Lower leg skin (tissue), 3 donors: Measurements from ENCODE around the gene PACRG.

Experiments used
- POLR2A ChIP-seq, 2 donors: fragments of 450-650 bp; IDR thresholded peaks; one replicate each; pipeline ENCODE4 v1.6.1; 2016 to 2017; ENCODE audit warnings: antibody characterized with exemption in 2 of 2, mild to moderate bottlenecking in 1 of 2, moderate library complexity in 1 of 2
- TF ChIP-seq, protein P1 (sequence below), 3 donors: fragments of 450-650 bp; IDR thresholded peaks; one replicate each; pipeline ENCODE4 v1.5.1; 2016; ENCODE audit warnings: antibody characterized with exemption in 3 of 3, mild to moderate bottlenecking in 3 of 3, moderate library complexity in 2 of 3

- TF ChIP-seq, protein P1, sequence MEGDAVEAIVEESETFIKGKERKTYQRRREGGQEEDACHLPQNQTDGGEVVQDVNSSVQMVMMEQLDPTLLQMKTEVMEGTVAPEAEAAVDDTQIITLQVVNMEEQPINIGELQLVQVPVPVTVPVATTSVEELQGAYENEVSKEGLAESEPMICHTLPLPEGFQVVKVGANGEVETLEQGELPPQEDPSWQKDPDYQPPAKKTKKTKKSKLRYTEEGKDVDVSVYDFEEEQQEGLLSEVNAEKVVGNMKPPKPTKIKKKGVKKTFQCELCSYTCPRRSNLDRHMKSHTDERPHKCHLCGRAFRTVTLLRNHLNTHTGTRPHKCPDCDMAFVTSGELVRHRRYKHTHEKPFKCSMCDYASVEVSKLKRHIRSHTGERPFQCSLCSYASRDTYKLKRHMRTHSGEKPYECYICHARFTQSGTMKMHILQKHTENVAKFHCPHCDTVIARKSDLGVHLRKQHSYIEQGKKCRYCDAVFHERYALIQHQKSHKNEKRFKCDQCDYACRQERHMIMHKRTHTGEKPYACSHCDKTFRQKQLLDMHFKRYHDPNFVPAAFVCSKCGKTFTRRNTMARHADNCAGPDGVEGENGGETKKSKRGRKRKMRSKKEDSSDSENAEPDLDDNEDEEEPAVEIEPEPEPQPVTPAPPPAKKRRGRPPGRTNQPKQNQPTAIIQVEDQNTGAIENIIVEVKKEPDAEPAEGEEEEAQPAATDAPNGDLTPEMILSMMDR (IDR thresholded peaks at IDR 0.05): no peak
- TF ChIP-seq POLR2A (IDR thresholded peaks at IDR 0.05): no peak
Measured at GRCh38 chr6:163166507-163166906, 438.7 kb downstream of the PACRG start.
